NCI-H2107 treated with DMSO at 0.1 percent for 48 hours (cell line): Measurements from ENCODE around the gene UTS2B.
A peak's percentile ranks its signal among the peaks of the same experiment; 100 is the strongest.

Experiments used
- DNase-seq: peaks from one replicate; lab custom pipeline; 2025; ENCODE audit not compliant: unreplicated experiment; lab: John Stamatoyannopoulos, UW

Gene UTS2B

DNA sequence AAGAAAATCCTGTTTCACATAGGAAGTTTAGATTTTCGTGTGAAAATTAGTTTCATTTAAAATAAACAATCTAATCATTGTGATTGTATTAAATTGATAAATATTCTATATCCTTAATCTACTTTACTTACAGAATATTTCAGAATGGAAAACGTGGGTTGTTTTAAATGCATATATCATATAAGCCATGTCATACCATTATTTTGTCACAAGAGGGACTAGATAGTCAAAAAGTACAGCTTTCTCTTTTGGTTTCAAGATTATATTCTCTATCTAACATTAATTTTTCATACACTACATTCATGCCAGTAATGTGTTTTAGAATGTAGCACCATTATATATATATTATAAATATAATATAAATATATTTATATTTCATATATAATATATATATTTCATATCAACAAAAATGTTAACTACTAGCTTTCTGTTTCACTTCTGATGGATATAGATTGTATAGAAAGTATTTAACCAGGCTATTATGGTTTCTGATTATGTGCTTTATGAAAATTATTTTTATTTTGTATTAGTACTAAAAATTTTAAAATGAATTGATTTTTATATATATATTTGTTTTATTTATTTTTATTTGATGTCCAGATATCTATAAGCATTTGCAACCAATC lies 86.0 kb downstream of the UTS2B start:
- DNase-seq: peak; percentile 31

DNA sequence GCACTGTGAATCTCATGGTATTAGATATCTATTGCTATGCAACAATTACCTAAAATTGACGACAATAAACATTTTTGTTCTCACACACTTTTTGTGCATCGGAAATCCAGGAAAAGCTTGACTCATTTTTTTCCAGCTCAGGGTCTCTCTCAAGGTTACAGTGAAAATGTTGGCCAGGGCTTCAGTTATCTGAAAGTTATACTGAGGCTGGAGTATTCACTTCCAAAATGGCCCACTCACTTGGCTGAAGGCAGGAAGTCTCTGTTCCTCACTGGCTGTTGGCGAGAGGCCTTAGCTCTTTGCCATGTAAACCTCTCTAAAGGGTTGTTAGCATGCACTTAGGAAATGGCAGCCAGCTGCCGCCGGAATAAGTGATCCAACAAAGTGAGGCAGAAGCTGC lies 89.8 kb downstream of the UTS2B start:
- DNase-seq: no peak

DNA sequence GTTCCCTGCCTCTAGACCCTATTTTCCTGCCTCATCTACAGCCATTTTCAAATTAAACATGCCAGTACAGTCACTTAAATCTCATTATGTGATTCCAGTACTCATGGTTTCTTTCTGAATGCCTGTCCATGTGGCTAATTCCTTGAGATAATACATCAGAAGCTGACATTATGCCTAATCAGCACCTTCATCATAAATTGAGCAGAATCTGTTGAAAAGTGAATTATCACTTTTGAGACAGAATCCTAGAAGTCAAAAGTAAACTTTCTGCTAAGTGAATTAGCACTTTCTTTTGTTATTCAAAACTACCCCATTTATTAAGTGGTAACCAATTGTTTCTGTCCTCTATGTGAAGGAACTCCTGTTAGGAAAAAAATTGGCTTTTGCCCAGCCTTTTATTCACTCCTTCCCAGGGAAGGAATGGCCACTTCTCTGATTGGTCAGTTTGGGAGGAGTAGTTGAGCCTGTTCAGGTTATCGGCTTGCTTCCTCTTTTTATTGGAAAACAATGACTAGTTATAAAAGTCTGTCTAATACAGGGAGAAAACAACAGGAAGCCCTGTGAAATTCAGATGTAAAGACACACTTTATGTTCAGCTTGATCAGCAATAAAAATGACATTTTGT lies 90.8 kb downstream of the UTS2B start:
- no peak for DNase-seq

DNA sequence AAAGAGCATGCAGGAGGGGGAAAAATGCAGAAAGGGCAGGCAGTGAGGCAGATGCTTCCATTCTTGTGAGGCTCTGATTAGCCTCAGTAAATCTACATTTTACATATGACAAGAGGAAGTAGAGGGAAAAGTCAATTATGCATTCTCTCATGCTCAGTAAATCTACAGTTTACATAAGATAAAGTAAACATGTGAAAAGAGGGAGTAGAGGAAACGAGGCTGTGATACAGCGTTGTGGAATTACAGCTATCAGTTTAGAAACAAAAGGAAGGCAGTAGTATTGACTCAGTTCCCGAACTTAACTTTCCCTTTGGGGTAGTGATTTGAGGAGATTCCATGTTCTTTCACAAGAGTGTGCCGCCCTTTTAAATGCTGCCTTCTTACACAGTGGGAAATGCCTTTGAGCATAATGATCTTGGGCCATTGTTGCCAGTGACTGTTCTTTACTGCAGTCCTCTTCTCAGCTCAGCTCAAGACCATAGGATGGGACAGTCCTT lies 92.0 kb downstream of the UTS2B start:
- no peak for DNase-seq

- DNase-seq: no peak
Measured at GRCh38 chr3:191237047-191237882, 93.1 kb downstream of the UTS2B start.

GRCh38 chr3:191236646-191237045 lies 93.7 kb downstream of the UTS2B start:
- DNase-seq: no peak

GRCh38 chr3:191235331-191236314 lies 94.7 kb downstream of the UTS2B start:
- no peak for DNase-seq

DNA sequence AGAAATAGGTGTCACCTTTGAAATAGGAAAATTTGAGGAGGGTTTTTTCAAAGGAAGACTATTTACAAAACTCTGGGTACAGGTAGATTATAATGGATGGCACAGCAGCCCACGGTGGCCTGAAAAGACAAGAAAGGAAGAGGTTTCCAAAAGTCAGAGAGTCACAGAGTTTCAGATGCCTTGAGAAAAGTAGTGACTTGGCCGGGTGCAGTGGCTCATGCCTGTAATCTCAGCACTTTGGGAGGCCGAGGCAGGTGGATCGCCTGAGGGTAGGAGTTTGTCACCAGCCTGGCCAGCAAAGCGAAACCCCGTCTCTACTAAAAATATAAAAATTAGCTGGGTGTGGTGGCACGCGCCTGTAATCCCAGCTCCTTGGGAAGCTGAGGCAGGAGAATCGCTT lies 96.1 kb downstream of the UTS2B start:
- DNase-seq: no peak

DNA sequence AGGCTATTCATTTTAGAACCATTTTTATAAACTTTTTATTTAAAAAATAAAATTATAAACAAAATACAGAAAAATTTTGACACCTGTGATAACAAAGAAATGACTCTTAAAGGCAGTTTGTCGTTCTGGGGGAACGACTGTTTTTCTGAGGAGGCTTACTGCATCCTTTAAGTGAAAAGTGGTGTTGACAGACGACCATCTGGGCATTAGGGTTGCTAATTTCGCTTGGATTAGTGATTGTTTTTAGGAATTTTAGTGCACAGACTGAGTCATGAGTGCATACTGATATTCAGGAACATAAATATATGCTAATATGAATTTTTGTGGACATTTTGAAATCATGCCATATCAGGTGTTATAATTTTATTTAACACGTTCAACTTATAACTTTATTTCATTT lies 102.8 kb downstream of the UTS2B start:
- DNase-seq: no peak

DNA sequence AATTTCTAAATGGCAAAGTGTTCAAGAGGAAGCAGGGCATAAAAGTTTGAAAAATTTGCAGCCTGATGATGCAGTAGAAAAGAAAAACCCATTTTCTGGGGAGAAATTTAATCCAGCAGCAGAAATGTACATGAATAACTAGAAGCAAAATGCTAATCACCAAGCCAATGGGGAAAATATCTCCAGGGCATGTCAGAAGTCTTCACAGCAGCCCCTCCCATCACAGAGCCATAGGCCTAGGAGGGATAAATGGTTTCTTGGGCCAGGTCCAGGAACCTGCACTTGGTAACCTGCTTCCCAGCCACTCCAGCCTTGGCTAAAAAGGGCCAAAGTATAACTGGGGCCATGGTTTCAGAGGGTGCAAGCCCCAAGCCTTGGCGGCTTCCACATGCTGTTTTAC lies 108.7 kb downstream of the UTS2B start:
- no peak for DNase-seq

DNA sequence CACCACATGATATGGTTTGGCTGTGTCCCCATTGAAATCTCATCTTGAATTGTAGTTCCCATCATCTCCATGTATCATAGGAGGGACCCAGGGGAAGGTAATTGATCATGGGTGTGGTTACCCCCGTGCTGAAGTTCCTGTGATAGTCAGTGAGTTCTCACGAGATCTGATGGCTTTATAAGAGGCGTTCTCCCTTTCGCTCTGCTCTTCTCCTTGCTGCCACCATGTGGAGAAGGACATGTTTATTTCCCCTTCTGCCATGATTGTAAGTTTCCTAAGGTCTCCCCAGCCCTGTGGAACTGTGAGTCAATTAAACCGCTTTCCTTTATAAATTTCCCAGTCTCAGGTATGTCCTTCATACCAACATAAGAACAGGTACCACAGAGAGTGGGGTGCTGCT lies 109.4 kb downstream of the UTS2B start:
- no peak for DNase-seq

DNA sequence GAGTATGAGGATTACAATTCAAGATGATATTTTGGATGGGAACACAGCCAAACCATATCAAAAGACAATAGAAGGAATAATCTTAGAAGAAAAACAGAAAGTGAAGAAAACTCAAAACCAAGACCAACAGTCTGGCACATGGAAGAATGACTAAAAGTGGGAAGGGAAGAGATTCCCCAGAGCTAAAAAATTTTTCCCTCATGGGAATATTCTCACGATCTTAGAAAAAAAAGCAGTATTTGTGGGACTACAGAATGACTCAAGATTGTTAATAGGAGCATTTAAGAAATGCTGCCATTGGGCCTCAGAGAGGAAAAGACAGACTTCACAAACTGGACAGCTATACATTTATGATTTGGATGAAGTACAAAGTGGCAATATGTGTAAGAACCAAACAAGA lies 113.0 kb downstream of the UTS2B start:
- no peak for DNase-seq
